HG02973 (cell line): Measurements from ENCODE around the gene THEMIS.
"Not testable (repeated sequence)": the region's sequence is repeated elsewhere in the genome, so short reads cannot be mapped to it uniquely, and the experiment has no call there.

Source experiments
- ATAC-seq: cut with Tn5 transposase; IDR thresholded peaks from one replicate; pipeline ENCODE4 v1.9.1; 2021; ENCODE audit warnings: moderate library complexity; ENCODE audit not compliant: unreplicated experiment

Gene THEMIS, protein sequence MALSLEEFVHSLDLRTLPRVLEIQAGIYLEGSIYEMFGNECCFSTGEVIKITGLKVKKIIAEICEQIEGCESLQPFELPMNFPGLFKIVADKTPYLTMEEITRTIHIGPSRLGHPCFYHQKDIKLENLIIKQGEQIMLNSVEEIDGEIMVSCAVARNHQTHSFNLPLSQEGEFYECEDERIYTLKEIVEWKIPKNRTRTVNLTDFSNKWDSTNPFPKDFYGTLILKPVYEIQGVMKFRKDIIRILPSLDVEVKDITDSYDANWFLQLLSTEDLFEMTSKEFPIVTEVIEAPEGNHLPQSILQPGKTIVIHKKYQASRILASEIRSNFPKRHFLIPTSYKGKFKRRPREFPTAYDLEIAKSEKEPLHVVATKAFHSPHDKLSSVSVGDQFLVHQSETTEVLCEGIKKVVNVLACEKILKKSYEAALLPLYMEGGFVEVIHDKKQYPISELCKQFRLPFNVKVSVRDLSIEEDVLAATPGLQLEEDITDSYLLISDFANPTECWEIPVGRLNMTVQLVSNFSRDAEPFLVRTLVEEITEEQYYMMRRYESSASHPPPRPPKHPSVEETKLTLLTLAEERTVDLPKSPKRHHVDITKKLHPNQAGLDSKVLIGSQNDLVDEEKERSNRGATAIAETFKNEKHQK

GRCh38 chr6:127900935-127901334, at the start of gene THEMIS:
TSS of gene THEMIS (minus strand) at chr6:127901058. CDS start at chr6:127900932, 126 bp downstream.
- no peak for ATAC-seq

DNA sequence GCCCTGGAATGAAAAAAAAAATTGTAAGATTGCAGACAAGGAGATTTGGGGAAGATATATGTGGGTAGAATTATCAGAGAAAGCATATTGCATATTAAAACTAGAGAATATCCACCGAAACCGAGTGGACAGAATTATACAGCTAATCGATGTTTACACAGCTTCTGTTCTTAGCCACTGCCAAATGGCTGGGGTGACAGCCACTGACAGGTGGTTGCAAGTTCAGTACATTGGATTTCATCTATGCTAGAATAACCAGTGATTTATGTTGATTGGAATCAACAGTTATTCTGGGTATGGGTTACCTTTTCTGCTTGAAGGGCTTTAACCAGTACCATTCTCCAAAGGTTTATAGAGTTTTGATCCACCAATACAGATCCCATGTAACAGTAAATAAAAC, 48.4 kb upstream of the THEMIS start:
- ATAC-seq, result no peak

GRCh38 chr6:127946388-127946787, 45.5 kb upstream of the THEMIS start:
- ATAC-seq, result no peak

GRCh38 chr6:127945434-127946097, 44.7 kb upstream of the THEMIS start:
- no peak for ATAC-seq

DNA sequence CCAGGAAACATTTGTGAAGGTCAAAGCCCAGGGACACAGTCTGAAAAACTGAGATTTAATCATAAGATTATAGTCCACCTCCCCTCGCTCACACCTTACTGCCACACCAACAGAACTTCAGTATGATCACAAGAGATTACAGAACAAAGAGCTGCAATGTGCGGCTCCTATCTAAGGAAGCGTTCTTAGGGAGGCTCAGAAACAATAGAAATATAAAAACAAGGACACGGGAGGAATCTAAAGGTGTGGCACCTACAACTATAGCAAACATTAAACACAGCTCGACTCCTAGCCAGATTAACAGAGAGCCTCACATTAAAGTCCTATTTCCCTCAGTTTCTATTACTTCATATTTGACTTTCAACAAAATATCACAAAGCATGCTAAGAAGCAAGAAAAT, 40.4 kb upstream of the THEMIS start:
- no peak for ATAC-seq

DNA sequence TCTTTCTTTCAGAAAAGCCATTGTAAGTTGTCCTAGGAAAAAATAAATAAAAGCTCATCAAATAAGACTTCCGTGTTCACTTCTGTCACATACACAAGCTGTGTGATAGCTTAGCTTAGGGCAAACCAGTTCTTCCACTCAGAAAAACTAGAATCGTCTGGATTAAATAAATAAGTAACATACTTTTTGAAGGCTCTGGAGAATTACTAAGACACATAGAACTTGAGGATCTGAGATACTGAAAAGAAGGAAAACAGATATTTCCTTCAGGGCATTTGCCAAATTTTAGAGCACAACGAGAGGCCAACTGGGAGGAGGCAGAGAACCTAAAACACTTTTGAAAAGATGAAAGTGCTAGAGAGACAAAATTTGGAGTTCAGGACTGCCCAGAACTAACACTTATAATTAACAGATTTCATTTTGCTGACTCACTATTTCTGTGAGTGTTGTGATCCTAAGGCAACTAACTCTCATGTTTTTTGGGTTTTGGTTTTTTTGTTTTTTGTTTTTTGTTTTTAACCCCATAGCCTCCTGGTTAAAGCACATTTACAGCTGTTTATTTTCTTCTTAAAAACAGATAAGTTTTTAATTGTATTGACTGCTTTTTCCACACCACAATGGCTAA, 38.7 kb upstream of the THEMIS start:
- no peak for ATAC-seq

GRCh38 chr6:127938701-127939100, 37.8 kb upstream of the THEMIS start:
- no peak for ATAC-seq

- ATAC-seq, result no peak
Measured at GRCh38 chr6:127937747-127938146, 36.9 kb upstream of the THEMIS start.

DNA sequence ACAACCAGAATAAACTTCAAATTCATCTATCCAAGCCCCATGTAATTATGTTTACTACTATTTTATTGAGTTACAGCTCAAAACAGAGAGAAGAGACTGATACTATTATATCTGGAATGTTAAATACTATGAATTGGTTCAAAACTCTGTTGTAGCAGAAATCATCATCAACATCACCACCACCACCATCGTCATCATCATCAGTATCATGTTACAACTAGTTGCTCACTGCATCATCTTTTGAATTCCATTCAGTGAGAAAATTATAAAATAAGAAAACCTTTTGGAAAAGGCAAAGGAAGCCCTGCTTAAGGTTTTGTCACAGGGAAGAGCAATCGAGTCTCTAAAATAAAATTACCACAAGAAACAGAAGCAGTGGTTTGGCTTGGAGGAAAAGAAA, 36.2 kb upstream of the THEMIS start:
- ATAC-seq, result no peak

DNA sequence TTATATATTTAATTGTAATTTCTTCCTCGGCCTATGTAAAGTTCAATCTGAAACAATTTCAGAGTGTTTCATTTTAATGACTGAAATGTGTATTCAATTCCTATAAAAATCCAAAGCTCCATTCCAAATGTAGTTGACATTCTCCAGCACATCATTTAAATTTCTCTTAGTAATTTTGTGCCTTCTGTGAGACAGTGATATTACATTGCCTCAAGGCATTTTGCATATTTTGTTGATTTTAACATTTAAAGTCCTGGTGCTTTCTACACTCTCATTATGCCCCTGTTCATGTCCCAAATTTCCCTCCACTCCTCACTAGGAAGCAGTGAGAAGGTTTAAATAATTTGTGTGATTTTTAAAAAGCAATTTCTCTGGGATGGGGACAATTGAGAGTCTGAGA, 34.1 kb upstream of the THEMIS start:
- no peak for ATAC-seq

DNA sequence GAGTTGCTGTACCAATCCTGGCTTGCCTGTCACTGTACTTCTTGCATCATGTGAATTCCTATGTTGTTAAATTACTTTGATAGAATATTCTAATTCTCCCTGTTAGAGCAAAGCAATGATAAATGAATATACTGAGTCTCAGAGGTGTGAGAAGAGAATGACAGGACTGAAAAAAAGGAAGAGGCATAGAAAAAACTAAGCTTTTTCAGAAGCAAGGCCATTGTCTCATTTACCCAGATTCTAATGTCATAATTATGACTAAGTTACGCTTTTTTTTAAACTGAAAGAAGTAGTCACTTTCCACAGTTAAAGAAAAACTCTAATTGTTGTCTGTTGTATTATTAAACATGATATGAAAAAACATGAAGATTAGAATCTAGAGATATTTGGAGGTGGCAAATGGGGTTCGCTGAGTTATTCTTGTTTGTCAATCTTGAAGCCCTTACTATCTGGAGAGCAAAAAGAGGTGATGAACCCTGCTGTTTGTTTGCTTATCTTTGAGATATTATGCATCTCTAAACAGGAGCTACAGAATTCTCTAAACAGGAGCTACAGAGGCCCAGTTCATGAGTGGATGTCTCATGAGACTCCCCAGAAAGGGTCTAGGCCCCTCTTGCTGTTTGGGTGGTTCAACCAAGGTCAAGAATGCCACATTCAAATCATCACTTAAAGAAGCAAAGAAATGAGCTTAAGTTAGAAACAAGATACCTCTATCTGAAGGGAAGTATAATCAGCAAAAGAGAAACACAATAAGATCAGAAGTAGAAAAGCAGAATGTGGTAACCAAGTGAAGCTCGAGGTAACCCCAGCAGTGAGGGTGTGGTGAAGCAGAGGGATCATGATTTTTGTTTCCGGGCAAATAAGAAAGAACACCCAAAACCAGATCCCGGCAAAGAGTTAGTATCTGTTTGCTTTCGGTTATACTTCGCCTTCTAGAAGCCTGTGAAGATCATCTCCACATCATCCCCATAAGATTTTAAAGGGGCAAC, 33.3 kb upstream of the THEMIS start:
- no peak for ATAC-seq

- ATAC-seq, result no peak
Measured at GRCh38 chr6:127933137-127933536, 32.3 kb upstream of the THEMIS start.

GRCh38 chr6:127932708-127933107, 31.9 kb upstream of the THEMIS start:
- no peak for ATAC-seq

GRCh38 chr6:127926441-127926840, 25.6 kb upstream of the THEMIS start:
- ATAC-seq, result not testable (repeated sequence)

- ATAC-seq, result no peak
Measured at GRCh38 chr6:127924440-127924839, 23.6 kb upstream of the THEMIS start.

DNA sequence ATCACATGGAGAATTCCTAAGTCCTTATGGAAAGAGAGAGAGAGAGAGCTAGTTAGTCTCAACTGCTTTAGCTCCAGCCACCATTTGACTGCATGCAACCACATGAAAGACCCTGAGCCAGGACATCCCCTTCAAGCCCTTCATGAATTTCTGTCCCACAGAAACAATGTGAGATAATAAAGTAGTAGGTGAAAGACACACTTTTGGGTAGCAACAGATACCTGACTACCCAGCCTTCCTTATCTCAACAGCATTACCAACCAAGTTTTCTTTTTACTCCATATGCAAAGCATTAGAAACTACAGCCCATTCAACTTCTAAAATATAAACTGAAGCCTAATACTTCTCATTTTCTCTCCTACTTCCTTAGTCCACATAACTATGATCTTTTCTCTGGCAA, 23.2 kb upstream of the THEMIS start:
- ATAC-seq, result no peak

- ATAC-seq, result no peak
Measured at GRCh38 chr6:127923135-127923534, 22.3 kb upstream of the THEMIS start.

DNA sequence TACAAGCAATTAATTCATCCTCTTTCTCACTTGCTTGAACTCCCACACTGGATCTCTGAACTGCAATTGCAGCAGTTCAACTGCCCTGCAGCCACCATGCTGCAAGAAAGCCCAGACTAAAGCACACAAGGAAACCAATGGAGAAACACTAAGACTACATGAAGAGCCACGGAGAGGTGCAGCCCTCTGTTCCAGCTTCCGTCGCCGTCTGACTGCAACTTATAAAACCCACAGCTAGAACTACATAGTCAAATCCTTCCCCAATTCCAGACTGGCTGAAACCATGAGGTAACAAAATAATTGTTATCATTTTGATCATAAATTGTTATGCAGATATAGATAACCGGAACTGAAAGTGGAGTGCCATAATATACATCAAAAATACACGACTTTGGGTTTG, 21.1 kb upstream of the THEMIS start:
- no peak for ATAC-seq

GRCh38 chr6:127920804-127921203, 19.9 kb upstream of the THEMIS start:
- no peak for ATAC-seq
